Measurements from ENCODE around the gene CFB. TPM values are rescaled to one million over a fixed set of nuclear protein-coding genes. Genes with fewer than 3 reads are reported as not detected.

Gene CFB
- not detected in 2 replicates for total RNA-seq (2014; rRNA removed; shearing (Covaris generic))

DNA sequence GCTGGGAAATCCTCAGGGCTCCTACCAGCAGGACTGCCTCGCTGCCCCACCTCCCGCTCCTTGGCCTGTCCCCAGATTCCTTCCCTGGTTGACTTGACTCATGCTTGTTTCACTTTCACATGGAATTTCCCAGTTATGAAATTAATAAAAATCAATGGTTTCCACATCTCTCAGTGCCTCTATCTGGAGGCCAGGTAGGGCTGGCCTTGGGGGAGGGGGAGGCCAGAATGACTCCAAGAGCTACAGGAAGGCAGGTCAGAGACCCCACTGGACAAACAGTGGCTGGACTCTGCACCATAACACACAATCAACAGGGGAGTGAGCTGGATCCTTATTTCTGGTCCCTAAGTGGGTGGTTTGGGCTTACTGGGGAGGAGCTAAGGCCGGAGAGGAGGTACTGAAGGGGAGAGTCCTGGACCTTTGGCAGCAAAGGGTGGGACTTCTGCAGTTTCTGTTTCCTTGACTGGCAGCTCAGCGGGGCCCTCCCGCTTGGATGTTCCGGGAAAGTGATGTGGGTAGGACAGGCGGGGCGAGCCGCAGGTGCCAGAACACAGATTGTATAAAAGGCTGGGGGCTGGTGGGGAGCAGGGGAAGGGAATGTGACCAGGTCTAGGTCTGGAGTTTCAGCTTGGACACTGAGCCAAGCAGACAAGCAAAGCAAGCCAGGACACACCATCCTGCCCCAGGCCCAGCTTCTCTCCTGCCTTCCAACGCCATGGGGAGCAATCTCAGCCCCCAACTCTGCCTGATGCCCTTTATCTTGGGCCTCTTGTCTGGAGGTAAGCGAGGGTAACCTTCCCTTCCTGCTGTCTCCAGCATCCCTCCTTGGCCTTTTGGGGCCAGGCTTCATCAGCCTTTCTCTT is at the start of gene CFB:
Gene CFB (plus strand): TSS at position 589 of the 863 bp plus-strand sequence. CDS start 127 bp downstream, at position 716.
- Histone ChIP-seq H3K27me3 (ENCODE audit: control insufficient read depth, insufficient read depth, low read length) (peaks cover 2% of the 10 kb centered on the region), H3K4me3 (ENCODE audit: insufficient read depth, low read depth, low read length) (no peak within 1 kb of the TSS), H3K36me3 (replicated peaks; ENCODE audit: control insufficient read depth, insufficient read depth, low read length) (no peaks in the 10 kb centered on the region)
- DNase-seq: peak; percentile 79

DNA sequence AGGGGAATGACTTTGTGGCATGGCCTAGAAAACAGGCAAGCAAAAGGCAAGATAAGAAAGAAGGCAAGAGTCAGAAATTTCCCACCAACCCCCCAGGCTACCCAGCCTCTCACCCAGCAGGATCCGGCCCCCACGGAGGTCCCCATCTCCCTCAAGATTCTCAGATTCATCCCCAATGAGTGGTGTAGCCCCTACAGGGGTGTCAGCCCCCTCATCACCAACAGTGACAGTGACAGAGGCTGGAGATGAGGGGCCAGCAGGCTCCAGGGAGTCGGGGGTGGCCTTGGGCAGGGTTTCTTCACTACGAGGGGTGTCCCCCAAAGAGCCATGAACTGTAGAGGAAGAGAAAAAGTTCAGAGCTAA is 49.4 kb upstream of the CFB start:
- Histone ChIP-seq H3K4me3 (ENCODE audit: insufficient read depth, low read depth, low read length) (peak overlapping the region; percentile 87), H3K36me3 (replicated peaks; ENCODE audit: control insufficient read depth, insufficient read depth, low read length) (peaks cover 24% of the 10 kb centered on the region), H3K27me3 (ENCODE audit: control insufficient read depth, insufficient read depth, low read length) (no peaks in the 10 kb centered on the region)
- DNase-seq: no peak

DNA sequence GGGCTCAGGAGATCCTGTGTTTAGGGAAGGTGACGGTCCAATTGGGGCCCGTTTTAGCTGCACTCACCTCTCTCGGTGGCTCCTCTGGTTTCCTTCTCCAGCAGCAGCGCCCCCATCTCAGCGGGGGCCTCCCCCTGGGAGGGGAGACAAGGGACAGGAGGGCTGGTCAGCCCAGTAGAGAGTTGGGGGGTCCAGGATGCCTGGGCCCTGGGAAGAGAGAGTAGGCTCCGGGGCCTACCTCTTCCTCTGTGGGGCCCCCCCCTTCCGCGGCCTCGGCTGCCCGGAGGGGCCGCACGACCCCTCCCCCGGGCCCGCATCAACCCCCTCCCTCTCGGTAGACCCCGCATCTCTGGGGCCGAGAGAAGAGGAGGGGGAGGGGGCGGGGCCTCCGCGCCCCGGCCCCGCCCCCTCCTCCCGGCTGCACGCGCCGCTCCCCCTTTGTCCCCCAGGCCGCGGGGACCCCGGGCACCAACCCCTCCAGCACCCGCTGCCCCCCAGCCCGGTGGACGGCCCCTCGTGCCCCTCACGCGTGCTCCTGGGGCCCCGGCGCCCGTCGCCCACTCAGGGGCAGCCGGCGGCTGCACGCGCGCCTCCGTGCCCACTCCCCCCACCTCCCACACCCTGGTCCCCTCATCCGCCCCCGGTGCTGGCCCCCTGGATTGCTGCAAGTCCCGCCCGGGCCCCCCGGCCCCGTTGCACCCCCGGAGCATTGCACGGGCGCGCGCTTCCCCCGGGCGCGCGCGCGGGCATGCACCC is 48.9 kb upstream of the CFB start:
- DNase-seq: peak; percentile 96
- peaks cover 23% of the 10 kb centered on the region for H3K36me3 ChIP-seq (replicated peaks; ENCODE audit: control insufficient read depth, insufficient read depth, low read length)
- H3K4me3 ChIP-seq (ENCODE audit: insufficient read depth, low read depth, low read length): peak overlapping the region; percentile 87
- no peaks in the 10 kb centered on the region for H3K27me3 ChIP-seq (ENCODE audit: control insufficient read depth, insufficient read depth, low read length)

DNA sequence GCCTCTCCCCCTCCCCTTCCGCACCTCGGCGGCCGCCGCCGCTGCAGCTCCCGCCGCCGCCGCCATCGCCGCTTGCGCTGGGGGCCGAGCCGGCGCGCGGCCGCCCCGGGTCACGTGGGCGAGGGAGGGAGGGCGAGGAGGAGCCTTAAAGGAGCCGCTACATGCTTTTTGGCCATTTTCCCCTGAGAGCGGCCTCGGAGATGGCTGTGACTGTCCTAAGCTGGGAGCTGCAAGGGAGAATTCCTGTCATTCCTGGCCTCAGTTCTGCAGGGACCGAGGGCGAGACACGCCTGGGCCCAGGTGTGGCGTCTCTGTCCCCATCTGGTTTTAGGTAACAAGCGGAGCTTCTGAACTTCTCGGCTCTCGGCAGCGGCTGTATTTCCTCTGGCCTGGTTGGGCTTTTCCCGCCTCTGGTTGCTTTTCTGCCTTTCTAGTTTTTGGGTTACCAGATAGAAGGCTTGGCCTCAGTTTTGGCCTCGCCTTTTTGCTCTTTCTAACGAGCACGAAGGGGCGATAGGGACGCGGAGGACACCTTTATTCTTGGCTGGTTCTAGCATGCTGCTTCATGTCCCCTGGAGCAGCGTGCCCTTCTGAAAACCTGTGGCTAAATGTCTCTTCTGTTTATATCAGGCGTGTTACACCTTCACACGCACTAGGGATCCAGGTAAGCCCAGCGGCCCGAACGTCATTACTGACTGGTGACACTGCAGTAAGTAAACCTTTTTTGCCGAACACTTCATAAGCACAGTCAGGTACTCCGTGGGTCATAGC is 48.1 kb upstream of the CFB start, which contains the start of gene EHMT2:
Gene EHMT2 (minus strand): TSS at position 87 of the 771 bp plus-strand sequence. CDS start 21 bp downstream, at position 66.
- peak within 1 kb of the TSS; percentile 87 for H3K4me3 ChIP-seq (ENCODE audit: insufficient read depth, low read depth, low read length)
- peak; percentile 97 for DNase-seq
- H3K36me3 ChIP-seq (replicated peaks; ENCODE audit: control insufficient read depth, insufficient read depth, low read length): peaks cover 16% of the 10 kb centered on the region
- H3K27me3 ChIP-seq (ENCODE audit: control insufficient read depth, insufficient read depth, low read length): no peaks in the 10 kb centered on the region

DNA sequence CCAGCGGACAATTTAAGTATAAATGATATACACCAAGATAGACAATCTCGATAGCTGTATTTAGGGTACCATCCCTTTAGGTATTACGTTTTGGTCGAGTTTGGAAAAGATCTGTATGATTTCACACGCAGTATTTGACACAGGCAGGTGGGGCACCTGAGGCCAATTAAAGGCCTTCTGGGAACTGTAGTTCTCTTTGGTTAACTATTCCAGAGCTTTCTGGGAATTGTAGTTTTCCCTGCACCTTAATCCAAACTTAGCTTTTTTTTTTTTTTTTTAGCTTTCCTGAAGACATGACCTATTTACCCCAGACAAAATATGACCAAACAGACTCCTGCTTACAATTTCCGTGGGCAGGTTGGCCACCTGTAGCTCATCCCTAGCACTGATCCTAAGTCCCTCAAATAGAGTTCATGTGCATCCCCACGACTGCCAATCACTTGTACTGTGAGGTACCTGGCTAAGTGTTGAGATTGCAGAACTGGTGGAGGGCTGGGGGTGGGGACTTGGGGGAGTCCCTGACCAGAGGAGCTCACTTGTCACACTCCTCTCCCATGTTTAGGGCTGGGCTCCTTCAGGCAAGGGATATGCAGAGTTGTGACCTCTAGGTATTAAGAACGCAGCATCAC is 47.4 kb upstream of the CFB start:
- DNase-seq: peak; percentile 76
- Histone ChIP-seq H3K4me3 (ENCODE audit: insufficient read depth, low read depth, low read length) (peak overlapping the region; percentile 87), H3K36me3 (replicated peaks; ENCODE audit: control insufficient read depth, insufficient read depth, low read length) (peaks cover 11% of the 10 kb centered on the region), H3K27me3 (ENCODE audit: control insufficient read depth, insufficient read depth, low read length) (no peaks in the 10 kb centered on the region)

DNA sequence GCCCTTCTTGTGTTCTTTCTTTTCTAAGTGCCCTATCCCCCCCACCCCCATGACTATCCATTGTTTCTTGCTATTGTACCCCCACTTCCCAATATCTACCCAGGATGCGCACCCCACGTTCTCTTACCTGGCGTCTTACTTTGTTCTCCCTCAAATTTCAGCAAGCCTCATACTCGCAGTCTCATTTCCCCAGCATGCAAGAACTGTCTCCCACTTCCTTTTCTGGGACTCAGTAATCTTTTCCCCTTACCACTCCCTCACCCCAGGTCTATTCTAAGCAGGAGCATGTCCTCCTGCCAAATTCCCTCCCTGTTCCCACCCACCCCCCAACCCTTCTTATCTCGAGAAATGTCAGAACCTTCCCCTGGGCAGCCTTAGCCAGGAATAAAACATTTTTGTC is 46.7 kb upstream of the CFB start:
- Histone ChIP-seq H3K4me3 (ENCODE audit: insufficient read depth, low read depth, low read length) (no peak overlapping the region), H3K27me3 (ENCODE audit: control insufficient read depth, insufficient read depth, low read length) (no peaks in the 10 kb centered on the region), H3K36me3 (replicated peaks; ENCODE audit: control insufficient read depth, insufficient read depth, low read length) (peaks cover 11% of the 10 kb centered on the region)
- DNase-seq: no peak

DNA sequence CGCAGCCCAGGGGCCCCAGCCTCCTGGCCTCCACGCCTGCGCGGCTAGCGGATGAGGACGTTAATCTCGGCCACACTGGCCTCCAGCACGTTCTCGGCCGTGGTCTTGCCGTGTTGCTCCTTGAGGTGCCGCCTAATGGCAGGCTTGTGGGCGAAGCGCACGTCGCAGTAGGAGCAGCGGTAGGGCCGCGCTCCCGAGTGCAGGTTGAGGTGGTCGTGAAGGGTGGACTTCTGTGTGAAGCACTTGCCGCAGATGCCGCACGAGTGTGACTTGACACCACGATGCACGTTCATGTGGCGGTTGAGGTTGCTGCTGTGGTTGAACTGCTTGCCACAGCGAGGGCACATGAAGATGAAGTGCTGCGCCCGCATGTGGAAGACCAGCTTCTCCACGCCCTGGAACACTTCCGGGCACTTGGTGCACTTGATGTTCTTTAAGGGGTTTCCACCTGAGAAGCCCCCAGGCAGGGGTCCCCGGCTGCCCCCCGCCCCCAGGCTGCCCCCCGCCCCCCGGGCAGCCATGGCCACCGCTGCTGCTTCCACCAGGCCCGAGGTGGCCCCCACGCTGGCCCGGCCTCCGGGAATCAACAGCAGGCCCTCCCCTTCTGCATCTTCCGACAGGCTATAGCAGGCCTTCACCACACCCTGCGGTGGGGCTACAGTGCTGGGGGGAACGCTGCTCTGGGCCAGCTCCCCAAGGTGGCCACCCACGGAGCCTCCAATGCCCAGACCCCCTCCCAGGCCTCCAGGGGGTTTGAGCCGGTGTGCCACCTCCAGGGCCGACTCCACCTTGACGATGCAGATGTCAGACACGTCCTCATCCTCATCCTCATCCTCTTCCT is 45.8 kb upstream of the CFB start:
- peak; percentile 19 for DNase-seq

DNA sequence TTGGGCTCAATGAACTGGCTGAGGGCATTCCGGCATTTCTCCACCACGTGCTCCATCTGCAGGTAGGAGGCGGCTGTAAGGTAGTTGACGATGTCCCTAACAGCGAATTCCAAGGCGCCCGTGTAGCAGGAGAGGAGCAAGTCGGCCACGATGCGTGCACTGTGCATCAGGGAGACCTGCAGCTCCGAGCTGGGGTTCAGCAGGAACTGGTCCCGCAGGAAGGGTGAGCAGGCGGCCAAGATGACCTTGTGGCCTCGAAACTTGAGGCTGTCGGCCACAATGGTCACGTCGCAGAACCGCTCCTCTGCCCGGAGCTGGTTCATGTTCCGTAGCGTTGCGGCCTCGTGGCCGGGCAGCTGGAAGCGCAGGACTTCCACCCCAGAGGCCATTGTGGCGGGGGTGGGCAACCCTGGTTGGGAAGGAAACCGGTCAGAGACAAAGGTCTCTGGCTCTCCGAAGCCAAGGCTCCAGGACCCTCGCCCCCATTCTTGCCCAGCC is 44.9 kb upstream of the CFB start:
- peaks cover 2% of the 10 kb centered on the region for H3K36me3 ChIP-seq (replicated peaks; ENCODE audit: control insufficient read depth, insufficient read depth, low read length)
- no peaks in the 10 kb centered on the region for H3K27me3 ChIP-seq (ENCODE audit: control insufficient read depth, insufficient read depth, low read length)
- DNase-seq: peak; percentile 55
- H3K4me3 ChIP-seq (ENCODE audit: insufficient read depth, low read depth, low read length): peak overlapping the region; percentile 65

More for the DNA sequence above, 45.8 kb upstream of the CFB start:
- Histone ChIP-seq H3K36me3 (replicated peaks; ENCODE audit: control insufficient read depth, insufficient read depth, low read length) (peaks cover 9% of the 10 kb centered on the region), H3K4me3 (ENCODE audit: insufficient read depth, low read depth, low read length) (no peak overlapping the region), H3K27me3 (ENCODE audit: control insufficient read depth, insufficient read depth, low read length) (no peaks in the 10 kb centered on the region)

DNA sequence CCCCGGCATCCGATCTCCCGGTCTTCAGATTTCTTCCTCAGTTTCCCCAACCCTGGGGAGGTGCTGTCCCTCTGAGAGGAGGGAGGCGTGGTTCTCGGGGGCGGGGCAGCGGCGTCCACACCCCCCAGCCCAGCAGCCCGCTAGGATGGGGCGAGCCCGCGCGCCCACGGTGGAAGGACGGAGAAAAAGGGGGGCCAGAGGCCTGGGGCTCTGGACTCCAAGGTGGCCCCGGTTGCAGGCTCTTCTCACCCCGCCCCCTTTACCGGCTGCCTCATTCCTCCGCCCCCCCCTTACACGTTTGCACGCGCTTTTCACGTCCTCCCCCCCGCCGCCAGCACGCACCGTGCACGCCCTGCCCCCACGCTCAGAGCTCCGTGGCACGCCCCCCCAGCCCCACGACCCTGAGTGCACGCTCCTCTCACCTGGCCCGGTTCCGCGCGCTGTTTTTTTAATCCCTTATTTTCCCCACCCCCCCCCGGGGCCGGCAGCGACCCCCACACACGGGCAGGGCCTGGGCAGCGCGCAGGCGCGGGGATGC is 44.4 kb upstream of the CFB start:
- H3K27me3 ChIP-seq (ENCODE audit: control insufficient read depth, insufficient read depth, low read length): no peaks in the 10 kb centered on the region
- peak overlapping the region; percentile 65 for H3K4me3 ChIP-seq (ENCODE audit: insufficient read depth, low read depth, low read length)
- no peaks in the 10 kb centered on the region; the same call in 1 of the 2 replicates for H3K36me3 ChIP-seq (replicated peaks; ENCODE audit: control insufficient read depth, insufficient read depth, low read length)
- peak; percentile 90 for DNase-seq

DNA sequence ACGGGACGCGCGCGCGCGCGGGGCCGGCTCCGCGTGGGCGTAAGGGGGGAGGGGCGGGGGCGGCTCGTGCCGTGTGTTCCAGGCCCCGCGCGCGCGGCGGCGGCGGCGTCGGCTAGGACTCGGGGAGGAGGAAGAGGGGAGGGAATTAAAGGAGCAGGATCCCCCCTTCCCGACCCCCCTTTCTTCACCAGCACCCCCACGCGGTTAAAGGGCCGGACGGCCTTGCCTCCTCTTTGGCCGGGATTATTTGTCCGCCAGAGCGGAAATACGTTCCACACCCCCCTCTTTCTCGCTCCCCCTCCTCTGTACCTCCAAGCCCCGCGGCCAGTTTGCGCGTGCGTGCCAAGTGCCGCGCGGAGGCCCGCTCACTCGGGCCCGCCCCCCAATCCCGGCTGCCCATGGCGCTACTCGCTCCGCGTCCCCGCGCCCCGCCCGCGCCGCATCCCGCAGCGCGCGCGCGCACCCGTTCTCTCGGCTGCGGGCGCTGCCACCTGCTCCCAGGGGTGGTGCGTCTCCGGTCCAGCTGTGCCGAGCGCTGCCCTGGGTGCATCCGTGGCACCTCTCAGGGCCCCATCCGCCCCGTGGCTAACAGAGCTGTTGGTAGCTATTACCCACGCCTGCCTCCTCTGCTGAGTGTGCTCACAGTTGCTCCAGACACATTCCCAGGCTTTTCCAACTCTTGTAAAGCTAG is 43.8 kb upstream of the CFB start, which contains the start of gene ZBTB12:
Gene ZBTB12 (minus strand): TSS at position 134 of the 691 bp plus-strand sequence. CDS start 781 bp downstream, outside the sequence.
- peak; percentile 99 for DNase-seq
- Histone ChIP-seq H3K4me3 (ENCODE audit: insufficient read depth, low read depth, low read length) (peak within 1 kb of the TSS; percentile 65), H3K36me3 (replicated peaks; ENCODE audit: control insufficient read depth, insufficient read depth, low read length) (no peaks in the 10 kb centered on the region; the same call in 1 of the 2 replicates), H3K27me3 (ENCODE audit: control insufficient read depth, insufficient read depth, low read length) (no peaks in the 10 kb centered on the region)

DNA sequence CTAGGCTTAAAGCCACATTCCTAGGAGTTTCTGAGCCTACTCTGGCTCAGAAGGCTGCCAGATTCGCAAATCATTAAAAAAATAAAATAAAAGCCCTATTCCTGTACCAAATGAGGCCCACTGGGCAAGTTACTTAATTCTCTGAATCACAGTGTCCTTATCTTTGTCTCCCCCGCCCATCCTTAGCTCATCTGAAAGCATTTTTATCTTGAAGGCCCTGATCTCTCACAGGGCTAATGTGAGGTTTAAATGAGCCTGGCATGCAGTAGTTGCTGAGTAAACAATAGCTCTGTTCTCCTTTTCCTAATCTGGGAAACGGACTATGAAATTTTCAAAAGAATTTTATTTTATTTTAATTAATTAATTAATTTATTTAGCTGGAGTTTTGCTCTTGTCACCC is 41.9 kb upstream of the CFB start:
- Histone ChIP-seq H3K4me3 (ENCODE audit: insufficient read depth, low read depth, low read length) (no peak overlapping the region), H3K36me3 (replicated peaks; ENCODE audit: control insufficient read depth, insufficient read depth, low read length) (no peaks in the 10 kb centered on the region; the same call in 1 of the 2 replicates), H3K27me3 (ENCODE audit: control insufficient read depth, insufficient read depth, low read length) (no peaks in the 10 kb centered on the region)
- no peak for DNase-seq

DNA sequence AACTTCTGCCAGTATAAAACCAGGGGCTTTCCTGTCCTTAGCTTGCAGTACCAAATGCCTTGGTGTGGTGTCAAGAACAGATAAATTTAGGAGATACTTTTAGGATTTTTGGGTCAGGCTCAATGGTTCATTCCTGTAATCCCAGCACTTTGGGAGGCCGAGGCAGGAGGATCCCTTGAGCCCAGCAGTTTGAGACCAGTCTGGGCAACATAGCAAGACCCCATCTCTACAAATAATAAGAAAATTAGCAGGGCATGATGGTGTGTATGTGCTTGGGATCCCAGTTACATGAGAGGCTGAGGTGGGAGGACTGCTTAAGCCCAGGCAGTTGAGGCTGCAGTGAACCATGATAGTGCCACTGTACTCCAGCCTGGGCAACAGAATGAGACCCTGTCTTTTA is 40.9 kb upstream of the CFB start:
- H3K36me3 ChIP-seq (replicated peaks; ENCODE audit: control insufficient read depth, insufficient read depth, low read length): no peaks in the 10 kb centered on the region; the same call in 1 of the 2 replicates
- no peak for DNase-seq
- H3K27me3 ChIP-seq (ENCODE audit: control insufficient read depth, insufficient read depth, low read length): no peaks in the 10 kb centered on the region
- H3K4me3 ChIP-seq (ENCODE audit: insufficient read depth, low read depth, low read length): no peak overlapping the region

Measured in H7 (cell line).